HG02763 (cell line): ENCODE measurements around the gene TMEM72.

Experiments
- ATAC-seq: cut with Tn5 transposase; IDR thresholded peaks from one replicate; pipeline ENCODE4 v1.9.1; 2021; ENCODE audit warnings: mild to moderate bottlenecking, moderate library complexity; ENCODE audit not compliant: unreplicated experiment

TMEM72 gene

GRCh38 chr10:44888886-44889285 is 22.3 kb upstream of the TMEM72 start:
- ATAC-seq, result no peak

GRCh38 chr10:44889834-44890233 is 21.3 kb upstream of the TMEM72 start:
- ATAC-seq, result no peak

GRCh38 chr10:44890696-44891563 is 20.2 kb upstream of the TMEM72 start:
- no peak for ATAC-seq

GRCh38 chr10:44891721-44892120 is 19.4 kb upstream of the TMEM72 start:
- no peak for ATAC-seq

- no peak for ATAC-seq
Observed at GRCh38 chr10:44893604-44894468, 17.3 kb upstream of the TMEM72 start.

- no peak for ATAC-seq
Observed at GRCh38 chr10:44894691-44895090, 16.4 kb upstream of the TMEM72 start.

- no peak for ATAC-seq
Observed at GRCh38 chr10:44895280-44895679, 15.9 kb upstream of the TMEM72 start.

- no peak for ATAC-seq
Observed at GRCh38 chr10:44897049-44897448, 14.1 kb upstream of the TMEM72 start.

- no peak for ATAC-seq
Observed at GRCh38 chr10:44898665-44899064, 12.5 kb upstream of the TMEM72 start.

GRCh38 chr10:44899450-44900080 is 11.6 kb upstream of the TMEM72 start:
- ATAC-seq, result no peak

- ATAC-seq, result no peak
Observed at GRCh38 chr10:44902941-44903545, 8.1 kb upstream of the TMEM72 start.

- ATAC-seq, result no peak
Observed at GRCh38 chr10:44906486-44906885, 4.7 kb upstream of the TMEM72 start.

GRCh38 chr10:44907556-44907955 is 3.6 kb upstream of the TMEM72 start:
- no peak for ATAC-seq

- ATAC-seq, result no peak
Observed at GRCh38 chr10:44908066-44908749, 2.9 kb upstream of the TMEM72 start.

GRCh38 chr10:44908936-44909630 is 2.1 kb upstream of the TMEM72 start:
- no peak for ATAC-seq

GRCh38 chr10:44909910-44910309 is 1.2 kb upstream of the TMEM72 start:
- no peak for ATAC-seq

GRCh38 chr10:44910602-44911001 is 535 bp upstream of the TMEM72 start:
- no peak for ATAC-seq

GRCh38 chr10:44911951-44912350 is 814 bp downstream of the TMEM72 start:
- ATAC-seq, result no peak

- no peak for ATAC-seq
Observed at GRCh38 chr10:44913350-44914081, 2.4 kb downstream of the TMEM72 start.
